Measurements from ENCODE around the gene FCAMR. TPM values are rescaled to one million over a fixed set of nuclear protein-coding genes. Genes with fewer than 3 reads are reported as not detected.

The FCAMR gene
- total RNA-seq, 4 donors from 2014 or later = 0.37 to 2.4 (median 0.64) TPM; not detected in 1

DNA sequence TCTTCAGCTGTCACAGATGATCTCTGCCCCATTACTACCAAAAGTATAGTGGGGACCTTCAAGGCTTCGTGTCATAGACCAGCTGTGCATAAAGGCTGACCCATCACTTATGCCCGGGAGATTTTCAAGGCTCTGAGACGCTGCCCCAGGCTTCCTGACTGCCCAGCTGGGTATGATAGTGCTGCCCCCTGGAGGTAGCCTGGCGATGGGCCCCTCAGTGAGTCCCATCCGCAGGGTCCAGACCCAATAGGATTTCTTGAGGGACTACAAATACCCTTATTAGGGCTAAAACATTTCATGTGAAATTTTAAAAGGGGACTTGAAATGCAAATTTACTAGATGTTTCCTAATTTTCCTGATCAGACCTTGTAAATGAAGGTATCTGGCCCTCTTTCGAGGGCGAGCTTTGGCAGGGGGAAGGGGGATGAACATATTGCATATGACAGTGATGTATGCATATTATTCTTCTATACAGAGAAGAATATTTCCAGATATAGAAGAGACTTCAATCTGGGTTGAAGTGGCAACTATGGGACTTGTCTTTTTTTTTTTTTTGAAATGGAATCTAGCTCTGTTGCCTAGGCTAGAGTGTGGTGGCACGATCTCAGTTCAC lies 36.8 kb downstream of the FCAMR start:
- in situ Hi-C loops (cut with MboI; ENCODE audit: low pct_ligation_motif_present in 1 of 4, low pct_unique_long_range_greater_than_20kb in 1 of 4, low sequenced_read_pairs in 3 of 4) = no loop called here
- Histone ChIP-seq H3K27ac (no peak overlapping the region), H3K36me3 (peaks cover 0 to 16% (median 5%) of the 10 kb centered on the region in 4 donors), H3K4me1 (peaks cover 0 to 37% (median 1%) of the 10 kb centered on the region in 4 donors), H3K27me3 (no peaks in the 10 kb centered on the region), H3K9me3 (no peaks in the 10 kb centered on the region), H3K4me3 (no peak overlapping the region)
- intact Hi-C loops (cut with DNase I; ENCODE audit: low total_unique reads) = no loop called here
- whole genome bisulfite sequencing, 2 donors (ENCODE audit: low coverage in 1 of 2) = 68 to 97% methylated on average over 2 to 8 of the region's 8 CpGs
- peak; percentile 69 for DNase-seq
- TF ChIP-seq EP300 (IDR thresholded peaks at IDR 0.05; ENCODE audit: low read depth) = no peak
- TF ChIP-seq POLR2AphosphoS5 (IDR thresholded peaks at IDR 0.05) = no peak
- TF ChIP-seq CTCF (IDR thresholded peaks at IDR 0.05) = peak; percentile 50 to 69 (median 63)
- peak; percentile 19 for TF ChIP-seq POLR2A (IDR thresholded peaks at IDR 0.05)

GRCh38 chr1:206932177-206932576 lies 38.1 kb downstream of the FCAMR start:
- H3K9me3 ChIP-seq = no peaks in the 10 kb centered on the region
- TF ChIP-seq EP300 (IDR thresholded peaks at IDR 0.05; ENCODE audit: low read depth) = no peak
- TF ChIP-seq POLR2AphosphoS5 (IDR thresholded peaks at IDR 0.05) = no peak
- no peak for TF ChIP-seq CTCF (IDR thresholded peaks at IDR 0.05)
- TF ChIP-seq POLR2A (IDR thresholded peaks at IDR 0.05) = no peak
- no peak overlapping the region for H3K4me3 ChIP-seq
- peaks cover 0 to 16% (median 5%) of the 10 kb centered on the region in 4 donors for H3K36me3 ChIP-seq
- DNase-seq = no peak
- WGBS, 2 donors (ENCODE audit: low coverage in 1 of 2) = 30 to 62% methylated on average over 2 to 8 of the region's 8 CpGs
- in situ Hi-C loops (cut with MboI; ENCODE audit: low pct_ligation_motif_present in 1 of 4, low pct_unique_long_range_greater_than_20kb in 1 of 4, low sequenced_read_pairs in 3 of 4) (no loop called here), intact Hi-C loops (cut with DNase I; ENCODE audit: low total_unique reads) (no loop called here)
- H3K27ac ChIP-seq = peak overlapping the region in 1 of 4 donors; percentile 14
- no peaks in the 10 kb centered on the region for H3K27me3 ChIP-seq
- peaks cover 0 to 42% (median 5%) of the 10 kb centered on the region in 4 donors for H3K4me1 ChIP-seq

- peaks cover 0 to 16% (median 5%) of the 10 kb centered on the region in 4 donors for H3K36me3 ChIP-seq
- in situ Hi-C loops (cut with MboI; ENCODE audit: low pct_ligation_motif_present in 1 of 4, low pct_unique_long_range_greater_than_20kb in 1 of 4, low sequenced_read_pairs in 3 of 4) = no loop called here
- peak overlapping the region in 3 of 4 donors; percentile 14 to 78 (median 57) for H3K27ac ChIP-seq
- WGBS, 2 donors (ENCODE audit: low coverage in 1 of 2) = 81% methylated on average over 6 of the region's 6 CpGs; no CpG with 5 or more reads in 1 of the 2 donors
- H3K4me3 ChIP-seq = no peak overlapping the region
- H3K4me1 ChIP-seq = peaks cover under 1 to 38% (median 5%) of the 10 kb centered on the region in 4 donors
- intact Hi-C loops (cut with DNase I; ENCODE audit: low total_unique reads) = no loop called here
- no peak for TF ChIP-seq POLR2A (IDR thresholded peaks at IDR 0.05)
- TF ChIP-seq CTCF (IDR thresholded peaks at IDR 0.05) = peak in 1 of 5 experiments; percentile 32
- DNase-seq = no peak
- H3K9me3 ChIP-seq = no peaks in the 10 kb centered on the region
- H3K27me3 ChIP-seq = no peaks in the 10 kb centered on the region
Measured at GRCh38 chr1:206931709-206932108, 38.6 kb downstream of the FCAMR start.

GRCh38 chr1:206930210-206930798 lies 40.0 kb downstream of the FCAMR start:
- Histone ChIP-seq H3K4me3 (no peak overlapping the region), H3K27ac (peak overlapping the region; percentile 34 to 78 (median 50)), H3K36me3 (peaks cover 0 to 16% (median 4%) of the 10 kb centered on the region in 4 donors), H3K9me3 (no peaks in the 10 kb centered on the region), H3K27me3 (no peaks in the 10 kb centered on the region), H3K4me1 (peaks cover 5 to 49% (median 8%) of the 10 kb centered on the region in 4 donors)
- no peak for TF ChIP-seq POLR2AphosphoS5 (IDR thresholded peaks at IDR 0.05)
- TF ChIP-seq POLR2A (IDR thresholded peaks at IDR 0.05) = no peak
- no peak for TF ChIP-seq EP300 (IDR thresholded peaks at IDR 0.05; ENCODE audit: low read depth)
- TF ChIP-seq CTCF (IDR thresholded peaks at IDR 0.05) = no peak
- intact Hi-C loops (cut with DNase I; ENCODE audit: low total_unique reads) = no loop called here
- no peak for DNase-seq
- in situ Hi-C loops (cut with MboI; ENCODE audit: low pct_ligation_motif_present in 1 of 4, low pct_unique_long_range_greater_than_20kb in 1 of 4, low sequenced_read_pairs in 3 of 4) = no loop called here
- 61 to 78% methylated on average over 7 to 17 of the region's 17 CpGs for WGBS, 2 donors (ENCODE audit: low coverage in 1 of 2)
